Ascending aorta (tissue), 2 donors: Measurements from ENCODE around the gene ZBTB20. TPM values are rescaled to one million over a fixed set of nuclear protein-coding genes. Genes with fewer than 3 reads are reported as not detected.
"Not testable (repeated sequence)": the region's sequence is repeated elsewhere in the genome, so short reads cannot be mapped to it uniquely, and the experiment has no call there.

ENCODE experiments used
- DNase-seq, 2 donors: peaks; one replicate each; pipeline ENCODE4 v3.0.0-alpha.2; 2019; ENCODE audit warnings: low spot score in 2 of 2
- H3K27ac ChIP-seq, 2 donors: fragments of 200-600 bp; sonication (generic); one replicate each; pipeline ENCODE4 v1.5.1; 2016 to 2017; ENCODE audit warnings: mild to moderate bottlenecking in 1 of 2
- H3K27me3 ChIP-seq: fragments of 200-600 bp; sonication (generic); one replicate; pipeline ENCODE4 v1.5.1; 2017
- H3K36me3 ChIP-seq, 2 donors: fragments of 200-600 bp; sonication (generic); one replicate each; pipeline ENCODE4 v1.5.1; 2016
- H3K4me1 ChIP-seq, 2 donors: fragments of 200-600 bp; sonication (generic); one replicate each; pipeline ENCODE4 v1.5.1; 2016 to 2017; ENCODE audit warnings: mild to moderate bottlenecking in 1 of 2
- H3K4me3 ChIP-seq, 2 donors: fragments of 200-600 bp; sonication (generic); one replicate each; pipeline ENCODE4 v1.5.1; 2016 to 2017; ENCODE audit warnings: mild to moderate bottlenecking in 1 of 2
- H3K9me3 ChIP-seq, 2 donors: fragments of 200-600 bp; sonication (generic); one replicate each; pipeline ENCODE4 v1.5.1; 2016
- CTCF ChIP-seq, 3 experiments: fragments of 200-600 bp in 2 of 3; fragments of 450-650 bp in 1 of 3; sonication (generic) in 2 of 3; IDR thresholded peaks; one replicate each; pipeline ENCODE4 v1.5.1; 2016 to 2019; ENCODE audit warnings: antibody characterized with exemption in 3 of 3, mild to moderate bottlenecking in 1 of 3, moderate library complexity in 1 of 3
- intact Hi-C: fragments of 100-400 bp; cut with DNase I; formaldehyde crosslinking; loops from one replicate; pipeline ENCODE4 v1.15.1; 2023
- total RNA-seq: library from RNA; depleted of rRNA; stranded (reverse); fragments of >200 nt; gene quantifications from one replicate; pipeline ENCODE4 v1.1.0, GENCODE V29; 2016

The ZBTB20 gene
- total RNA-seq, 1 donor from 2014 or later: 60.3 TPM

GRCh38 chr3:114690911-114691310, 456.2 kb downstream of the ZBTB20 start:
- no peak for TF ChIP-seq CTCF (IDR thresholded peaks at IDR 0.05)
- intact Hi-C loops: no loop called here
- H3K4me3 ChIP-seq: no peak overlapping the region
- H3K9me3 ChIP-seq: no peaks in the 10 kb centered on the region
- no peaks in the 10 kb centered on the region for H3K36me3 ChIP-seq
- no peak overlapping the region for H3K27ac ChIP-seq
- no peaks in the 10 kb centered on the region for H3K4me1 ChIP-seq
- no peak for DNase-seq
- H3K27me3 ChIP-seq: no peaks in the 10 kb centered on the region

GRCh38 chr3:114687151-114687550, 459.9 kb downstream of the ZBTB20 start:
- H3K4me1 ChIP-seq: no peaks in the 10 kb centered on the region
- H3K9me3 ChIP-seq: no peaks in the 10 kb centered on the region
- H3K4me3 ChIP-seq: no peak overlapping the region
- DNase-seq: no peak
- H3K27ac ChIP-seq: no peak overlapping the region
- intact Hi-C loops: no loop called here
- no peaks in the 10 kb centered on the region for H3K36me3 ChIP-seq
- H3K27me3 ChIP-seq: no peaks in the 10 kb centered on the region
- TF ChIP-seq CTCF (IDR thresholded peaks at IDR 0.05): no peak

GRCh38 chr3:114686621-114687020, 460.5 kb downstream of the ZBTB20 start:
- Histone ChIP-seq H3K4me3 (no peak overlapping the region), H3K9me3 (no peaks in the 10 kb centered on the region), H3K27ac (no peak overlapping the region), H3K36me3 (no peaks in the 10 kb centered on the region), H3K4me1 (no peaks in the 10 kb centered on the region), H3K27me3 (no peaks in the 10 kb centered on the region)
- no peak for TF ChIP-seq CTCF (IDR thresholded peaks at IDR 0.05)
- intact Hi-C loops: no loop called here
- no peak for DNase-seq

- no peaks in the 10 kb centered on the region for H3K36me3 ChIP-seq
- H3K27ac ChIP-seq: no peak overlapping the region
- TF ChIP-seq CTCF (IDR thresholded peaks at IDR 0.05): no peak
- no peaks in the 10 kb centered on the region for H3K4me1 ChIP-seq
- H3K9me3 ChIP-seq: no peaks in the 10 kb centered on the region
- intact Hi-C loops: no loop called here
- DNase-seq: no peak
- no peak overlapping the region for H3K4me3 ChIP-seq
- H3K27me3 ChIP-seq: no peaks in the 10 kb centered on the region
These were observed 461.9 kb downstream of the ZBTB20 start for GRCh38 chr3:114685161-114685560.

- Histone ChIP-seq H3K4me3 (no peak overlapping the region), H3K27ac (no peak overlapping the region), H3K36me3 (no peaks in the 10 kb centered on the region), H3K4me1 (no peaks in the 10 kb centered on the region), H3K9me3 (no peaks in the 10 kb centered on the region), H3K27me3 (no peaks in the 10 kb centered on the region)
- TF ChIP-seq CTCF (IDR thresholded peaks at IDR 0.05): no peak
- intact Hi-C loops: no loop called here
- DNase-seq: no peak
These were observed 466.8 kb downstream of the ZBTB20 start for GRCh38 chr3:114680299-114680698.

- intact Hi-C loops, H3K27ac ChIP-seq, H3K27me3 ChIP-seq, H3K9me3 ChIP-seq, H3K4me3 ChIP-seq, H3K4me1 ChIP-seq, DNase-seq, H3K36me3 ChIP-seq: not testable (repeated sequence)
These were observed 467.3 kb downstream of the ZBTB20 start for GRCh38 chr3:114679773-114680172.
